T-helper 2 cell treated with Interferon-gamma antibody and Interleukin-4, amounts not matched to agents 100 ng/mL and 5 ng/mL, for 36 hours (primary cell): ENCODE measurements around the gene INTS12. TPM values are rescaled to one million over a fixed set of nuclear protein-coding genes. Genes with fewer than 3 reads are reported as not detected.
"Not testable (repeated sequence)": the region's sequence is repeated elsewhere in the genome, so short reads cannot be mapped to it uniquely, and the experiment has no call there.

Experiments
- intact Hi-C: fragments of 100-400 bp; cut with micrococcal nuclease; formaldehyde crosslinking; loops from one replicate; pipeline ENCODE4 v1.15.1; 2023
- total RNA-seq: library from RNA; stranded (reverse); gene quantifications from 2 replicates; pipeline ENCODE4 v1.2.3, GENCODE V29; 2022

The INTS12 gene, protein sequence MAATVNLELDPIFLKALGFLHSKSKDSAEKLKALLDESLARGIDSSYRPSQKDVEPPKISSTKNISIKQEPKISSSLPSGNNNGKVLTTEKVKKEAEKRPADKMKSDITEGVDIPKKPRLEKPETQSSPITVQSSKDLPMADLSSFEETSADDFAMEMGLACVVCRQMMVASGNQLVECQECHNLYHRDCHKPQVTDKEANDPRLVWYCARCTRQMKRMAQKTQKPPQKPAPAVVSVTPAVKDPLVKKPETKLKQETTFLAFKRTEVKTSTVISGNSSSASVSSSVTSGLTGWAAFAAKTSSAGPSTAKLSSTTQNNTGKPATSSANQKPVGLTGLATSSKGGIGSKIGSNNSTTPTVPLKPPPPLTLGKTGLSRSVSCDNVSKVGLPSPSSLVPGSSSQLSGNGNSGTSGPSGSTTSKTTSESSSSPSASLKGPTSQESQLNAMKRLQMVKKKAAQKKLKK
- 16.7 and 17.2 TPM in 2 replicates for total RNA-seq

GRCh38 chr4:105708181-105709080 is at the start of gene INTS12, which contains the start of gene GSTCD:
INTS12 (minus strand) TSS chr4:105708689; CDS start chr4:105700005, 8,684 bp downstream.
GSTCD (plus strand) TSS chr4:105708784; CDS start chr4:105717614, 8,830 bp downstream.
- intact Hi-C loops = loop anchor here (1.0 kb wide), 4 partner anchors 8 to 608 kb away; partner anchors contain the start of genes AIMP1, PPA2, TBCK and TET2

GRCh38 chr4:105755375-105755774 is 46.9 kb upstream of the INTS12 start:
- intact Hi-C loops = no loop called here

GRCh38 chr4:105753361-105753760 is 44.9 kb upstream of the INTS12 start:
- intact Hi-C loops = no loop called here

DNA sequence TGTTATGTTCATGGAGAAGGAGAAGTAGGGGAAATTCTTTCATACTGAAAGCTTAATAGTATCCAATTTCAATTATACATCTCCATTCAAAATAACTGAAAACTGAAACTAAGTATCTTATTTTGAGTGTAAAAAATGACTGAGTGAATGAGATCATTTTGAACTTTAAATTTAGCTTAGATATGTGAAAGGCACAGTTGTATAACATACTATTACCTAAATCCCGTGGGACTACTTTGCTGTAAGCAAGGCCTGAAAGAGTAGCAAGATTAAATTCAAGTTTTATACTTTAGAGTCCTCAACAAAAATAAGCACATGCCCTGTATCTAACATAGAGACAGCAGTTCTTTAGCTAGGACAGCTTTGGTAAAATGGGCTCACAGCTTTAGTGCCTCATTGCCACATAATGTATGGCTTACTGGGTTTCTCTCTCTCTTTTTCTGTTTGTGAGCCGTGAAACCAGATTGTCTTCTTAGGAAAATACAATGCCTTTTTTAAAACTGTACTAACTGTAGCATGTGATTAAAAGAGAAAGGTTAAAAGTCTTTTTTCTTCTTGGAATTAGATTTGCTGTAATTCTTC is 43.3 kb upstream of the INTS12 start:
- intact Hi-C loops = no loop called here

DNA sequence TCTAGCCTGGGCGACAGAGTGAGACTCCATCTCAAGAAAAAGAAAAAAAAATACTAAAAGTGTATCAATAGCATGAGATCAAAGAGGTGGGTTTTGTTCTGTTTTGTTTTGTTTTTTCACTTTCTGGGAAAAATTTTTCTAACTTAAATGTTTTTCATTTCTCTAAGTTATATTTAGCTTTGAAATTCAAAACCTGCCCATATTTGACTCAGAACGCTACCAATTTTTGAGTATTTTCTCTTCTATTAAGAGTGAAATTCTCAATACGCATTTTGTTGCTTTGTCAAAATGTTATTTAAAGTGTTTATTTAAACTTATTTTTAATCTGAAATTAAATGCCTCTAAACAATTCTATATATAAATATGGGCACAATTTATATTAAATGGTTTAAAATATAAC is 39.7 kb upstream of the INTS12 start:
- intact Hi-C loops = no loop called here

DNA sequence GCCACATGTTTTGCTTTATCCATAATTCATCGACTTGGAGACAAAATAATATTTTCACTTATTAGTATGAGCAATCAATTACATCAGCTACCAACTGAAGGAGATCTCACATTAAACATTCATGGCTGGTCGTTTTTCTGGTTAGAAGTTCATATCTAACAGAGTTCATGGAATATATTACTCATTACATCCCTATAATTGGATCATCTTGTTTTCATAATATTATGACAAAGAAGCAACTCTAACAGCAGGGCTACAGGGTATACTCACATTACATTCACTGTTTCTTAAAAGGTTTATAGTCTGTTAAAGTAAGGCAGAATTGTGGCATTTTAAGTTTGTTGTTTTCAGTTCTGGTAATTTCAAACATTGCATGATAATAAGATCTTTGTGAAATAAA is 33.1 kb upstream of the INTS12 start:
- intact Hi-C loops = no loop called here

GRCh38 chr4:105735217-105735616 is 26.7 kb upstream of the INTS12 start:
- intact Hi-C loops = not testable (repeated sequence)

GRCh38 chr4:105729895-105730294 is 21.4 kb upstream of the INTS12 start:
- intact Hi-C loops = not testable (repeated sequence)

GRCh38 chr4:105725623-105726022 is 17.1 kb upstream of the INTS12 start:
- intact Hi-C loops = no loop called here

- intact Hi-C loops = no loop called here
Measured at GRCh38 chr4:105719204-105719603, 10.7 kb upstream of the INTS12 start.

DNA sequence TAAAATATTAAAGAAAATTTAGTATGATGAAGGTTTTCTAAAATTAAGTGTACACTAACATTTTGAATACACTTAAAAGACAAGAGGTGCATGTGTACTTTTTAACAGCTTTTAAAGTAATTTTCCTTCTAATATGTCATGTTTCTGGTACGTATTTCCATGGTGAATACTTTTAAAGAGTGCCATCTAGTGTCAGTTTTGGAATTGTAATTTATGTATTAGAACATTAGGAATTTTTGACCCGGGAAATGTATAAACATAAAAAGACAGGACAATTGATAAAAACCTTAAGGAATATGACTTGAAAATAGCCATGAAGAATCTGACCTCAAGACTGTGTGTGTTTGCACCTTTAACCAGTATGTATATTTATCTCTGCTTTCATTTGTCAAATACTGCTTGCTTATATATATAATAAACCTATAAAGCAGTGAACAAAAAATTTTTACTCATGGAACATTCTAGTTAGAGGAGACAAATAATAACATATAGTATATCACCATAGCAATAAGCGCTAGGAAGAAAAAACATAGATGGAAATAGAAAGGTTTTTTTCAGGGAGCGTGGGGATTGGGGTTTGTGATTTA is 7.3 kb upstream of the INTS12 start:
- intact Hi-C loops = loop anchor here (1.0 kb wide), 2 partner anchors 7 to 194 kb away; partner anchors contain the start of genes GSTCD and INTS12

- intact Hi-C loops = loop anchor here (1.0 kb wide), 1 partner anchor 194 kb away; no protein-coding TSS in a partner anchor
Measured at GRCh38 chr4:105714932-105715331, 6.4 kb upstream of the INTS12 start.

- intact Hi-C loops = no loop called here
Measured at GRCh38 chr4:105714071-105714521, 5.6 kb upstream of the INTS12 start.

GRCh38 chr4:105712766-105713165 is 4.3 kb upstream of the INTS12 start:
- intact Hi-C loops = no loop called here

DNA sequence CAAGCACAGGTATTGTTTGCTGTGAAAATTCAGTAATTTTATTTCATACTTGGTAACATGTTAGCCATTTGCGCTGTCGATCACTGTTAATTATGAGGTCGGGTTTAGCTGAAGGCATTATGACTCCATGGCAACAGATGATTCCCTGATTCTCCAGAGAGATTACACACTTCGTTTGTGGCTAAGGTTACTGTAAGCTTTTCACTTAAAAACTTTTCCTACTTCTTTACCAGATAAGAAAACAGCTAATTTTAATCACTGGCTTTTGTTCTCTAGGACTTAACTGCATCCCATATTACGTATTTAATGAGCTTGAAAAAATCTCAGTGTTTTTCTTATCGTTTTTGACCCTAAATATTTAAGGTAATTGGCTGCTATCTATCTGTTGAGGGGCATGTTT is 2.2 kb upstream of the INTS12 start:
- intact Hi-C loops = no loop called here

- intact Hi-C loops = no loop called here
Measured at GRCh38 chr4:105710012-105710600, 1.6 kb upstream of the INTS12 start.

DNA sequence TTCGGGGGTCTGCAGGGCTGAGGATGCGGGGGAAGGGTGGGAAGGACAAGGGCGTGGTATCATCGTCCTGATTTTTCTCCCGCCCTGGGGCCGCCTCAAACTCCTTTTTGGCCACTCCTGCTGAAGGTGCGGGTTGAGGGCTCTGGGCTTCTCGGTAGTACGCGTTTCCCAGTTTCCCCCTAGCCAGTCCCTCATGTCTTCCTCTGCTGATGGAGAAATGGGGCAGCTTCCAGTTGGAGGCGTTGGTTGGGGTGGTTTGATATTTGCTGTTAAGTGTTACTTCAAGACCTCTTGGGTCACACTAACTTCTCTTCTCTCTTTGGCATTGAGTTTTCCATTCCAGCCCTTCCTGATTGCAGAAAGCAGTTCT is 577 bp upstream of the INTS12 start:
- intact Hi-C loops = no loop called here

GRCh38 chr4:105707782-105708180 is 708 bp downstream of the INTS12 start:
- intact Hi-C loops = loop anchor here (1.0 kb wide), 4 partner anchors 9 to 609 kb away; partner anchors contain the start of genes AIMP1, PPA2, TBCK and TET2

GRCh38 chr4:105698607-105699006 is 9.9 kb downstream of the INTS12 start:
- intact Hi-C loops = no loop called here

DNA sequence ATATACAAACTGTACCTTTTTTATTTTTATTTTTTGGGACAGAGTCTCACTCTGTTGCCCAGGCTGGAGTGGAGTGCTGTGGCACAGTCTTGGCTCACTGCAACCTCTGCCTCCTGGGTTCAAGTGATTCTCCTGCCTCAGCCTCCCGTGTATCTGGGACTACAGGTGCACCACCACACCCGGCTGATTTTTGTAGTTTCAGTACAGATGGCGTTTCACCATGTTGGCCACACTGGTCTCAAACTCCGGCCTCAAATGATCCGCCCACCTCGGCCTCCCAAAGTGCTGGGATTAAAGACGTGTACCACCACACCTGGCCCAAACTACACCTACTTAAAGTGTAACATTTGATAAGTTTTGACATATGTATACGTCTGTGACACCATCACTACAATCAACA is 12.7 kb downstream of the INTS12 start:
- intact Hi-C loops = not testable (repeated sequence)
